GM11168 (cell line): ENCODE measurements around the gene TACR2.

Experiments
- in situ Hi-C: fragments of 300-500 bp; cut with MboI; formaldehyde crosslinking; loops from one replicate; pipeline ENCODE4 v1.12.0; 2022; ENCODE audit warnings: low sequenced_read_pairs; ENCODE audit not compliant: unreplicated experiment

TACR2 gene

DNA sequence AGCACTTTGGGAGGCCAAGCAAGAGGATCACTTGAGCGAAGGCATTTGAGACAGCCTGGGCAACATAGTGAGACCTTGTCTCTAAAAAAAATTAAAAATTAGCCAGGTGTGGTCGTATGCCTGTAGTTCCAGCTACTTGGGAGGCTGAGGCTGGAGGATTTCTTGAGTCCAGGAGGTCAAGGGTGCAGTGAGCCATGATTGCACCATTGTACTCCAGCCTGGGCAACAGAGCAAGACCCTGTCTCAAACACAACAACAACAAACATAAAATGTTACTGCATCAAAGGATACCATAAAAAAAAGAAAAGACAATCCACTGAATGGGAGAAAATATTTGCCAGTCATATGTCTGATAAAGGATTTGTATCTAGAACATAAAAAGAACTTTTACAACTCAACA lies 60.5 kb downstream of the TACR2 start:
- in situ Hi-C loops: no loop called here

DNA sequence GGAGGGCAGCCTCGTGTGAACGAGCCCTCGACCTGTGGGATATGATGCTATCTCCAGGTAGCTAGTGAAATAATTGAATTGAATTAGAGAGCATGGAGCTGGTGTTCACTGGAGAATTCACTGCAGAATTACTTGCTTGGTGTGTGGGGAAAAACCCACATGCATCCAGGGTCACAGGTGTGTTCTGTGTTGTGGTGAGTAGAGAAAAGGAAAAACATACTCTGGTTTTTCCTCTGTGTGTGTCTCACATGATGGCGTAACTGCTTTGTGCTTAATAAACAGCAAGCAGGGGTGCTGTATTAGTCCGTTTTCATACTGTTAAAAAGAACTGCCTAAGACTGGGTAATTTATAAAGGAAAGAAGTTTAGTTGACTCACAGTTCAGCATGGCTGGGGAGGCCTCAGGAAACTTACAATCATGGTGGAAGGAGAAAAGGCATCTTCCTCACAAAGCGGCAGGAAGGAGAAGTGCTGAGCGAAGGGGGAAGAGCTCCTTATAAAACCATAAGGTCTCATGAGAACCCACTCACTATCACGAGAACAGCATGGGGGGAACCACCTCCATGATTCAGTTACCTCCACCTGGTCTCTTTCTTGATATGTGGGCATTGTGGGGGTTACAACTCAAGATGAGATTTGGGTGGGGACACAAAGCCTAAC lies 62.6 kb downstream of the TACR2 start:
- in situ Hi-C loops: no loop called here
